GM18517 (cell line): ENCODE data around the gene CLCF1.
"Not testable (repeated sequence)": the region's sequence is repeated elsewhere in the genome, so short reads cannot be mapped to it uniquely, and the experiment has no call there.

Source experiments
- ATAC-seq: cut with Tn5 transposase; IDR thresholded peaks from one replicate; pipeline ENCODE4 v1.9.1; 2021; ENCODE audit warnings: mild to moderate bottlenecking, moderate library complexity; ENCODE audit not compliant: unreplicated experiment

The CLCF1 gene

DNA sequence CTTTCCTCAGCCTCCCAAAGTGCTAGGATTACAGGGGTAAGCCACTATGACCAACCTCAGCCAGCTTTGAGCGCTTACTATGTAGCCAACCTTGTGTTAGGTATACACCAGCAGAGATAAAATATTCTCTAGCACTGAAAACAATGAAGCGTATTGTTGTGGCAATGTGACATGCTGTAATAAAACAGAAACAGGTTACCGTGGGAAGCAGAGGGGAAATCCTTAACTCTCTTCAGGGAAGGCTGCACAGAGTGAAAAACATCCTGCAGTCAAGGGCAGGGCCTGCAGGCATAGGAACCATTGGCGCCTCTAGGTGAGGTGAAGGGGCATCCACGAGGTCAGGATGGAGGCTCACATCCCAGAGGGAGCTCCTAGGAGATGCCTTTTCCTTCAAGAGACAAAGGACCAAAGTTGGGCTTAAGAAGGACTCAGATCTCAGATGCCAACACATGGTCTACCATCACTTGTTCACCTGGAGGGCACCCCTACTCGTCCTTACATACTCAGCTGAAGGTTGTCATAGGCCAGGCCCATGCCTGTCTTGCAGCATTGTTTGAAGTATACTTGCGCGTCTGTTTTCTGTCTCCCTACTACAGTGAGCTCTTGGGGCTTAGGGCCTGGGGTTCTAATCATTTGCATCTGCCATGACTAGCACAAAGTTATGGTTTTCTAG is 28.0 kb downstream of the CLCF1 start:
- no peak for ATAC-seq

DNA sequence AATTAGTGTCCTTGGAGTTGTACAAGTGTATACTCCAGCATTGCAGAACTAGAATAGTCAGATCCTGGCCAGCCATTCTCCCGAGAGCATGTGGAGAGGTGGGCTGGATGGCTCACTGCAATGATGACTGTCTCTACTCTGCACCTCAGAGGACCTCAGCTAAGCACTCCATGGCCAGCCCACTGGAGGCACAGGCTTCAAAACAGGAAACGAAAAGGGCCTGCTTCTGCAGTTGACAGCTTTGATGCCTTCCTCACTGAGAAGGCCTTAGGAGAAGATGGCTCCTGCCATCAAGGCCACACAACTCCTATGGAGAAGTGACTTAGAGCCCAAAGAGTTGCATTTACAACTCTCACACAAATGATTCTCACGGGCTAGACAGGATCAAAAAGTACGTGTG is 29.1 kb downstream of the CLCF1 start:
- no peak for ATAC-seq

DNA sequence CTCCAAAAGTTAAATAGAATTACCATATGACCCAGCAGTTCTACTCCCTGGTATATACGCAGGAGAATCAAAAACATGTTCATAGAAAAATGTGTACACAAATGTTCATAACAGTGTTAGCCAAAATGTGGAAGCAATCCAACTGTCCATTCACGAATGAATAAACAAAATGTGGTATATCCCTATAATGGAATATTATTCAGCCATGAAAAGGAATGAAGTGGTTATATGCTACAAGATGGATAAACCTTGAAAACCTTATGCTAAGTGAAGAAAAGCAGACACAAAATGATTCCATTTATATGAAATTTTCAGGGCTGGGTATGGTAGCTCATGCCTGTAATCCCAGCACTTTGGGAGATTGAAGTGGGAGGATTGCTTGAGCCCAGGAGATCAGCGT is 36.1 kb downstream of the CLCF1 start:
- no peak for ATAC-seq

DNA sequence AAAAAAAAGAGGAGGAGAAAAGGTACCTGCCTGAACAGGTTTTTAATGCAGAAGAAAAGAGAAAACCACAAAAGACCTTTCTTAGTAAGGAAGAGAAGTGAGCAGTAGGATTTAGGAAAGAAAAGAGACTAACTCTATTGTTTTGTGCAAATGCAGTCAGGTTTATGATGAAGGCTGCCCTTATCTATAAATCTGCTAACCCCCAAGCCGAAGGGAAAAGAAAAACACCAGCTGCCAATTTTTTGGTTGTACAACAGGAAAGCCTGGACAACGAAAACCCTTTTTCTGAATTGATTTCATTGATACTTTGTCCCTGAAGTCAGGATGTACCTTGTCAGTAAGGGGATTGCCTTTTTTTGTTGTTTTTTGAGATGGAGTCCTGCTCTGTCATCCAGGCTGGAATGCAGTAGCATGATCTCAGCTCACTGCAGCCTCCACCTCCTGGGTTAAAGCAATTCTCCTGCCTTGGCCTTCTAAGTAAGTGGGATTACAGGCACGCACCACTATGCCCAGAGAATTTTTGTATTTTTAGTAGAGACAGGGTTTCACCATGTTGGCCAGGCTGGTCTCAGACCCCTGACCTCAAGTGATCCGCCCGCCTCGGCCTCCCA is 41.2 kb downstream of the CLCF1 start:
- no peak for ATAC-seq

DNA sequence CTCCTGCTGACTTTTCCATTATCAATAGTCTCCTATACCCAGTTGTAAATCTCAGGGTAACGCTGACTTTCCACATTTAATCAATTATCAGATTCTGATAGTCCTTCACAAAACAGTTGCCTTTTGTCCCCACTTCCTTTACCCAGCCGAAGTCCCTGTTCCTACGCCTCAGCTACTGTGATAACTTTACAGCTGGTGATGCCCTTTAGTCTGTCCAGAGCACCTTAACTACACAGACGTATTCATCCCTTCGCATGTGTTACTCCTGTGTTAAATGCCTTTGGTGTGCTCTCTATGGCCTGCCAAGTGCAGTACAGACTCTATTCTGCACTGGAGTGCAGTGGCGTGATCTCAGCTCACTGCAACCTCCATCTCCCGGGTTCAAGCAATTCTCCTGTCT is 49.9 kb downstream of the CLCF1 start:
- no peak for ATAC-seq

DNA sequence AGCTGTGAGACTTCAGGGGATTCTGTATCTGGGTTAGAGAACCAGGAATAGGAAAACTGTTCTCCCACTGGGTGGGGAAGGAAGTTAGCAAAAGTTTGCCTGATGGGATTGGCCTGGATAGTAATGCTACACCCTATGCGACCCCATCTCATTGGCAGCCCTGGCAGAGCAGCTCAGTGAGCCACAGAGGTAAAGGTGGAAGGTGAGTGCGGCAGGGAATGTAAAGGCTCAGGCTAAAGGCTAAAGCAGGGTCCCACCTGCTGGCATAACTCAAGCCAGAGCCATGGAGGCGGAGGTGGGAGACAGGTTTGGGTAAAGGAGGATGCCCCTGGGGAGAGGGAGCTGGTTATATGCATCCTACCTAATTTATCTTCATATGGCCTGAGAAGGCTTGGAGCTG is 51.3 kb downstream of the CLCF1 start:
- no peak for ATAC-seq

DNA sequence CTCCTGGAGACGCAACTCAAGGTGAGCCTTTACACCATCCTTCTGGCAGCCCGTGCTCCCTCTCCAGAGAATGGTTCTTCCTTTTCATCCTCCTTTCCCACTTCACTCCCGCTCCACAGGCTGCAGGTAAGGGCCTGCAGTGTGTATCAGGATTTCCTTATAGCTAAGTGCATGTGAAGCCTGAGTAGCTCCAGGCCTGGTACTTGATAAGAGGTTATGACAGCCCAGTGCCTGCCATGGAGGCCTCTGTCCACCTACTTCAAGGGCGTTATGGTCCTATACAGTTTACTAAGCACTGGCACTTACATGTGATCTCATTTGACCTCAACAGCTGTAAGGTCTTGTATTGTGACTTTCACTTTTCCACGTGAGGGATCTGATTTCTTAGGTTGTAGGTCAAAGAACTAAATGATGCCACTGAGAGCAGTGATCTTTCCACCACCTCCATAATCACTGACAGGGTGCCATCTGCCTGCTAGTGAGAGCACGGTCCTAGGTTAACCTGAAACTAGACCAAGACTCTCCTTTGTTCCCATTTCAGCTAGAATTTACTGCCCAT is 52.0 kb downstream of the CLCF1 start:
- no peak for ATAC-seq

DNA sequence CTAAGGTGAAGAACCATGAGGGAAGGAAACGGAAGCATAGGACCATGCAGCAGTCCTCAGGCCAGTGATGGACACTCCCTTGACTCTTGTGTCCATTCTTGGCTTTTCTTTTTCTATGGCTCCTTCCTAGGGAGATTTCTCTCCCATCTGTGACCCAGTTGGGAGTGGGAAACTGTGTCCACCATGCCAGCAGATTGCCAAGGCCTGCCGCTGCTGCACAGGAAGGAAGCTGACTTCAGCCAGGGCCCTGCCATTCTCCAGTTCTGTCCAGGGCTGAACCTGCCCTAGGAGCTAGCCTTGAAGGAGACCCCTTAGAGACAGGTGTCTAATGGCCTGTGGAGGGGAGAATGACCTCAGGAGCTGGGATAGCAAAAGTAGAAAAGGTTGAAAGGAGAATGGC is 52.7 kb downstream of the CLCF1 start:
- no peak for ATAC-seq

DNA sequence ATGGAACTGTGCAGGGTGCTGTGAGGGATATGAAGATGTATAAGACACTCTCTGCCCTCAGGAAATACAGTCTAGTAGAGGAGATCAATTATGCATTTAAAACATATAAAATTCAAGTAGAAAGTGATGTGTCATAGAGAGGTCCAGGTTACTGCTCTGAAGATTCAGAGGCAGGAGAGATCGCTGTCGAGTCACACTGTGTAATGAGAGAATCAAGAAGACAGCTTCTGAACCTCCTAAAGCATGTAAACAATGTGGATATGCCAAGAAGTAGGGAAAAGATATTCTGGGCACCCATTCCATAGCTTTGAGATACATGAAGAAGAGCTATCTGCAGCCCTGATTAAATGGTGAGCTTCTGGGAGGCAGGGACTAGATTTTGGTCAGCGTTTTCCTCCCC is 53.4 kb downstream of the CLCF1 start:
- ATAC-seq = no peak

DNA sequence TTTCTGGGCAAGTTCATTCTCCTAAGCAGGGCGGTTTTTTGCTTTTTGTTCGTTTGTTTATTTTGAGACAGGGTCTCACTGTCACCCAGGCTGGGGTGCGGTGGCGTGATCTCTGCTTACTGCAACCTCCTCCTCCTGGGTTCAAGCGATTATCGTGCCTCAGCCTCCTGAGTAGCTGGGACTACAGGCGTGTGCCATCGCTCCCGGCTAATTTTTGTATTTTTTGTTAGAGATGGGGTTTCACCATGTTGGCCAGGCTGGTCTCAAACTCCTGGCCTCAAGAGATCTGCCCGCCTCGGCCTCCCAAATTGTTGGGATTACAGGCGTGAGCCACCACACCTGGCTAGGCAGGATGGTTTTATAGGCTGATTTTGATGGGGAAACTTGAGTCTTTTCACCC is 54.5 kb downstream of the CLCF1 start:
- ATAC-seq = not testable (repeated sequence)

DNA sequence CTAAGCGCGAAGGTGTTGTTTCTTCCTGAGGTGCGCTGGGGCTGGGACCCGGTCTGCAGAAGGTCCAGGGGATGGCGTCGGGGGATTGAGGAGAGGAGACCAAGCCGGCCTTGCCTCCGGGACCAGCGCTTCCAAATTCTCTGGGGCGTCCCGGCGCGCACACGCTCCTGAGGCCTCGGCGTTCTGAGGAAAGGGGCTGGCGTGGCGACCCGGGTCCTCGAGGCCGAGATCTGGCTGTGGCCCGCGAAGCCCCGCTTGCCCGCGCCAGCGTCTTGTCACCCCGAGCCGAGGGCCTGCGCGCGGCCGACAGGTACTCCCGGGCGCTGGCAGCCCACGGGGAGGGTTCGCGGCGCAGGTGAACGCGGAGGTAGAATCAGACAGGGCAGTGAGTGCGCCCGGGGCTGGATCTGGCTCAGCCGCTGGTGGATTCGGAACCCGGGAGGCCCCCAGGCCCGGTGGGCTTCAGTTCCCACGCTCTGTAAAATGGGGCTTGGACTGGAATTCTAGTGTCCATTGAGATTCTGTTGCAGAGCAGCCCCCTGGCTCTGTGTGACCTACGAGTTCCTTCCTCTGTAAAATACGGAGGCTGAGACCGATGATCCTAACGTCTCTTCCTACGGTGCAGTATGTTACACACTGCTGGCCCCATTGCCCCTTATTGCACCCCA is 55.4 kb downstream of the CLCF1 start:
- ATAC-seq = no peak

DNA sequence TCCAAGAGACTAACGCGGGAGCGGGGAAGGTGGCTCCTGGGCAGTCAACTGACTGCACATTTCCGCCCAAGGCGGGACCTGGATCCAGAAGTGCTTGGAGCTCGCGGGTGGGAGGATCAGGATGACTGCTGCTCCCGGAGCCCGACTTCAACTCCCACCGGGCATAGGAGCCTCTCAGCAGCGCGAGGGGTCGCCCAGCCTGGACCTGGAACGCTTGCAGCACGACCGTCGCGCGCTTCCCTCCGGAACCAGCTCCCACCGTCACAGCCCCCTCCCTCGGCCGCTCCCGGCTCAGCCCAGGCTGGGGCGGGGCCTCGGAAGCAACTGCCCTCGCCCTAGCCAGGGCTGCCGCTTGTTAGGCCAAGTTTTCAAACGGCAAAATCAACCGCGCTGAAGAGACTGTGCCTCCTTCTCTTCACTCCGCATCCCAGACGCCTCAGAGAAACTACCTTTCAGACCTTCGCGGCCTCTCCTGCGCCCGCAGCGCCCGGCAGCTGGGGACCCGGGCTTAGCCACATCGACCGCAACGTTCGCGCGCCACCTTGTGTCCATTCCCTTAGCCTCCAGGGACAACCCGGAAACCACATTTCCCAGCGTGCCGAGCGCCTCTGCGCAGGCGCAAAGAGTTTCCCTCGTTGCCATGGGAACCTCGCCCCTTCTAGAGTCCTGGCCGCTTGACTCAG is 56.1 kb downstream of the CLCF1 start:
- peak; percentile 90 for ATAC-seq

DNA sequence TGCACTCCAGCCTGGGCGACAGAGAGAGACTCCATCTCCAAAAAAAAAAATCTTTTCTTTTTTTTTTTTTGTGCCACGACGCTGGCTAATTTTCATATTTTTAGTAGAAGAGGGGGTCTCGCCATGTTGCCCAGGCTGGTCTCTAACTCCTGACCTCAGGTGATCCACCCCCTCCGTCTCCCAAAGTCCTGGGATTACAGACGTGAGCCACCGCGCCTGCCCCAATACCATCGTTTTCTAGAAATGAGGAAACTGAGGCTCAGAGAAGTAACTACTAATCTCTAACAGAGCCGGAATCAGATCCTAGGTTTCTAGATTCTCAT is 56.6 kb downstream of the CLCF1 start:
- no peak for ATAC-seq

DNA sequence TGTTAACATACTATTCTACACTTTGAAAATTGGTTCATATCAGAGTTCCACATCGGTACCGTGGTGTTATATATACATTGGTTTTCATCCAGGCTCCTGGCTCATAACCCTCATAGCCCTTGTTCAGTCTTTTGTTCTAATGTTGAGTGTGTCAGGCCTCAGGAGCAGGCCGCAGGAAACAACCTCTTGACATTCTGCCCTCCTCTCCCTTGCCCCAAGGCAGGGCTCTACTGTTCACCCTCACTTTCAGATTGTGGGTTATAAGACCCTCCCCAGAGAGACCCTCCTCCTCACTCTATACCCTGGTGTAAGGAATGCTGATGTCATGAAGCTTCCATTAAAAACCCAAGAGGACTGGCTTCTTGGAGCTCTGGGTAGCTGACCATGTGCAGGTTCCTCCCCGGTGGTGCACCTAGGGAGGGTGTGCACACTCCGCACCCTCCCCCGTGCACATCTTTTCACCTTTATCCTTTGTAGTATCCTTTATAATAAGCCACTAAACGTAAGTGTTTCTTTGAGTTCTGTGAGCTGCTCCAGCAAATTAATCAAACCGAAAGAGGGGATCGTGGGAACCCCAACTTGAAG is 58.0 kb downstream of the CLCF1 start:
- ATAC-seq = no peak

DNA sequence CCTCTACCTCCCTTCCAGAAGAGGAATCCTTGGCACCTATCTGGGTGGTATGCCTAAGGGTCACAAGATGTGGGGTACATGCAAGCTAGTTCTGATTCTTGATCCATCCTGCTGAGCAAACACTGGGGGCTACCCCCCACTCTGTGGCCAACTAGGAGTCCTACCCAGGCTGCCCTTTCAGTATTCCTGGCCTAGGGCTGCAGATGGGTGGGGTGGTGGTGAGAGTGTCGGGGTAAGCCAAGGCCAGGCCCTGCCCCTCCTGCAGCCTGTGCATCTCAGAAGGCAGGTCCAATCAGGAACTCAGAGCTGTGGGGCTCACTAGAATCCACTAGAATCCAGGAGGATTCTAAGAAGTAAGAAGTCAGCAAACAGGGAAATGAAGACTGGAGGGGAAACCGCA is 59.2 kb downstream of the CLCF1 start:
- no peak for ATAC-seq
